H1 (cell line): ENCODE results near the gene FAM98C. TPM values are rescaled to one million over a fixed set of nuclear protein-coding genes. Genes with fewer than 3 reads are reported as not detected.

Source experiments
- CTCF ChIA-PET: fragments of 300-600 bp; sonication (Branson Sonifier 250); formaldehyde crosslinking; loops from one replicate; lab custom pipeline; 2021; ENCODE audit not compliant: partially characterized antibody; lab: Charles Lee
- POLR2A ChIA-PET: fragments of 300-600 bp; sonication (Branson Sonifier 250); formaldehyde crosslinking; loops from one replicate; lab custom pipeline; 2021; ENCODE audit warnings: inconsistent platforms; ENCODE audit not compliant: partially characterized antibody; lab: Charles Lee
- DNase-seq, 2 experiments: peaks; one replicate each; pipeline versions ENCODE4 v3.0.0 to v3.0.0-alpha.2; 2010 to 2022; ENCODE audit warnings: low spot score in 2 of 2, low read depth in 1 of 2, mixed read lengths in 1 of 2
- FAIRE-seq: peaks from 2 replicates; lab custom pipeline; 2011; peaks lifted over from hg19 to GRCh38; lab: Jason Lieb, UNC
- H2AFZ ChIP-seq: 2 replicates; pipeline ENCODE4 v1.8.1; 2012; ENCODE audit warnings: low read length, inconsistent platforms
- H2AK5ac ChIP-seq: 2 replicates; pipeline ENCODE4 v1.6.1; 2013; ENCODE audit warnings: low read depth, low read length
- H2BK120ac ChIP-seq: replicated peaks from 2 replicates; pipeline ENCODE3; 2013; ENCODE audit warnings: low read depth, low read length, inconsistent platforms
- H2BK12ac ChIP-seq: 2 replicates; pipeline ENCODE4 v1.6.1; 2013; ENCODE audit warnings: low read depth, low read length
- H2BK15ac ChIP-seq: 2 replicates; pipeline ENCODE4 v1.6.1; 2013; ENCODE audit warnings: low read length
- H2BK20ac ChIP-seq: 2 replicates; pipeline ENCODE4 v1.6.1; 2013; ENCODE audit warnings: low read length
- H2BK5ac ChIP-seq: 2 replicates; pipeline ENCODE4 v1.6.1; 2013; ENCODE audit warnings: low read depth, low read length
- H3K14ac ChIP-seq: 2 replicates; pipeline ENCODE4 v1.6.1; 2013; ENCODE audit warnings: inconsistent platforms; ENCODE audit not compliant: insufficient read length
- H3K18ac ChIP-seq: 2 replicates; pipeline ENCODE4 v1.6.1; 2013; ENCODE audit warnings: low read length; ENCODE audit errors: extremely low read depth
- H3K23ac ChIP-seq: 2 replicates; pipeline ENCODE4 v1.6.1; 2013; ENCODE audit warnings: inconsistent platforms; ENCODE audit not compliant: insufficient read length
- H3K23me2 ChIP-seq: 2 replicates; pipeline ENCODE4 v1.6.1; 2013; ENCODE audit warnings: low read depth, low read length
- H3K27ac ChIP-seq: 2 replicates; pipeline ENCODE4 v1.6.1; 2011; ENCODE audit warnings: low read depth, low read length, inconsistent platforms
- H3K27me3 ChIP-seq, 4 experiments: replicated peaks in 1 of 4; 1 replicate in 1 of 4; 2 replicates in 3 of 4; pipeline versions ENCODE4 v1.6.1 to v1.8.1; 2011 to 2013; ENCODE audit warnings: low read length in 3 of 4, mild to moderate bottlenecking in 3 of 4, inconsistent platforms in 2 of 4, mixed read lengths in 2 of 4, moderate library complexity in 1 of 4; ENCODE audit not compliant: control insufficient read depth in 3 of 4, insufficient read depth in 3 of 4; ENCODE audit errors: extremely low read depth in 1 of 4
- H3K36me3 ChIP-seq, 4 experiments: 2 replicates each; pipeline versions ENCODE4 v1.6.1 to v1.8.1; 2011 to 2013; ENCODE audit warnings: mild to moderate bottlenecking in 4 of 4, low read length in 3 of 4, moderate library complexity in 2 of 4, control low read depth in 1 of 4, inconsistent platforms in 1 of 4; ENCODE audit not compliant: insufficient read depth in 4 of 4, control insufficient read depth in 2 of 4
- H3K4ac ChIP-seq: replicated peaks from 2 replicates; pipeline ENCODE3; 2013; ENCODE audit warnings: low read length, low read depth, mixed read lengths, inconsistent platforms; ENCODE audit not compliant: insufficient read length
- H3K4me1 ChIP-seq, 4 experiments: replicated peaks in 1 of 4; 1 replicate in 1 of 4; 2 replicates in 3 of 4; pipeline versions ENCODE4 v1.6.1 to v1.8.1; 2011 to 2013; ENCODE audit warnings: low read length in 3 of 4, inconsistent platforms in 2 of 4, mixed read lengths in 1 of 4; ENCODE audit not compliant: insufficient read depth in 4 of 4, control insufficient read depth in 3 of 4
- H3K4me2 ChIP-seq, 2 experiments: 2 replicates each; pipeline versions ENCODE4 v1.6.1 to v1.8.1; 2011 to 2013; ENCODE audit warnings: low read depth in 2 of 2, low read length in 2 of 2, control low read depth in 1 of 2, inconsistent platforms in 1 of 2, mild to moderate bottlenecking in 1 of 2; ENCODE audit not compliant: insufficient read depth in 1 of 2
- H3K4me3 ChIP-seq, 4 experiments: fragments of 200-600, 300-600 bp in 1 of 4; sonication (generic), shearing (Covaris generic), sonication (Bioruptor Twin) in 1 of 4; 2 replicates each; pipeline versions ENCODE4 v1.5.1 to v1.8.1; 2011 to 2016; ENCODE audit warnings: low read length in 4 of 4, low read depth in 3 of 4, control low read depth in 2 of 4, inconsistent platforms in 2 of 4, mild to moderate bottlenecking in 2 of 4, mixed read lengths in 1 of 4, moderate library complexity in 1 of 4; ENCODE audit not compliant: insufficient read depth in 2 of 4; ENCODE audit errors: extremely low read depth in 1 of 4
- H3K56ac ChIP-seq: replicated peaks from 2 replicates; pipeline ENCODE3; 2013; ENCODE audit warnings: low read depth, mild to moderate bottlenecking, mixed read lengths, low read length, inconsistent platforms; ENCODE audit not compliant: insufficient read length
- H3K79me1 ChIP-seq: 2 replicates; pipeline ENCODE4 v1.6.1; 2013; ENCODE audit warnings: low read depth, low read length, control low read depth
- H3K79me2 ChIP-seq, 2 experiments: 2 replicates each; pipeline versions ENCODE4 v1.6.1 to v1.8.1; 2012 to 2013; ENCODE audit warnings: low read length in 2 of 2, mild to moderate bottlenecking in 2 of 2, inconsistent platforms in 1 of 2; ENCODE audit not compliant: insufficient read depth in 2 of 2, control insufficient read depth in 1 of 2
- H3K9ac ChIP-seq, 4 experiments: replicated peaks in 1 of 4; 1 replicate in 1 of 4; 2 replicates in 3 of 4; pipeline versions ENCODE4 v1.6.1 to v1.8.1; 2011 to 2013; ENCODE audit warnings: low read depth in 3 of 4, low read length in 3 of 4, control low read depth in 2 of 4, mild to moderate bottlenecking in 2 of 4, moderate library complexity in 2 of 4, inconsistent platforms in 1 of 4; ENCODE audit errors: extremely low read depth in 1 of 4
- H3K9me3 ChIP-seq, 2 experiments: 2 replicates each; pipeline versions ENCODE4 v1.6.1 to v1.8.1; 2012 to 2013; ENCODE audit warnings: mild to moderate bottlenecking in 2 of 2, moderate library complexity in 2 of 2, control low read depth in 1 of 2, inconsistent platforms in 1 of 2, low read depth in 1 of 2, low read length in 1 of 2, mixed read lengths in 1 of 2; ENCODE audit not compliant: insufficient read depth in 2 of 2
- H4K20me1 ChIP-seq, 2 experiments: replicated peaks in 1 of 2; 2 replicates each; pipeline versions ENCODE3 to v1.8.1; 2011 to 2013; ENCODE audit warnings: inconsistent platforms in 2 of 2, low read length in 2 of 2, mild to moderate bottlenecking in 1 of 2; ENCODE audit not compliant: insufficient read depth in 2 of 2, control insufficient read depth in 1 of 2
- H4K5ac ChIP-seq: 2 replicates; pipeline ENCODE4 v1.6.1; 2013; ENCODE audit warnings: low read length, low read depth, mixed read lengths, inconsistent platforms; ENCODE audit not compliant: insufficient read length
- H4K8ac ChIP-seq: 2 replicates; pipeline ENCODE4 v1.8.0; 2013; ENCODE audit warnings: mild to moderate bottlenecking, moderate library complexity, low read length, inconsistent platforms; ENCODE audit not compliant: insufficient read depth; ENCODE audit errors: extremely low read depth
- H4K91ac ChIP-seq: replicated peaks from 2 replicates; pipeline ENCODE3; 2013; ENCODE audit warnings: low read length, mixed read lengths, inconsistent platforms; ENCODE audit not compliant: insufficient read length
- E2F6 ChIP-seq: IDR thresholded peaks from 2 replicates; pipeline ENCODE4 v1.6.1; 2012; ENCODE audit warnings: inconsistent platforms
- KDM4A ChIP-seq: IDR thresholded peaks from one replicate; pipeline ENCODE4 v1.7.1; 2012; ENCODE audit warnings: low read depth, mild to moderate bottlenecking, moderate library complexity, low read length, inconsistent platforms; ENCODE audit not compliant: severe bottlenecking
- MAX ChIP-seq: IDR thresholded peaks from 2 replicates; pipeline ENCODE4 v1.6.1; 2012; ENCODE audit warnings: inconsistent platforms
- RBBP5 ChIP-seq: IDR thresholded peaks from 2 replicates; pipeline ENCODE4 v1.7.1; 2012; ENCODE audit warnings: low read depth, mild to moderate bottlenecking, inconsistent platforms, low read length, moderate library complexity, borderline replicate concordance
- SP1 ChIP-seq: IDR thresholded peaks from 2 replicates; pipeline ENCODE4 v1.6.1; 2011; ENCODE audit warnings: low read depth, low read length
- SP4 ChIP-seq: IDR thresholded peaks from 2 replicates; pipeline ENCODE4 v1.6.1; 2012; ENCODE audit warnings: low read length, inconsistent platforms
- SRF ChIP-seq: IDR thresholded peaks from 2 replicates; pipeline ENCODE4 v1.6.1; 2011; ENCODE audit warnings: mild to moderate bottlenecking, low read depth, low read length, moderate library complexity
- SUZ12 ChIP-seq: fragments of 200-600 bp; sonication (generic); IDR thresholded peaks from 2 replicates; pipeline ENCODE4 v1.6.1; 2012; ENCODE audit warnings: mild to moderate bottlenecking, inconsistent platforms, low read length, moderate library complexity, mixed read lengths
- TBP ChIP-seq: IDR thresholded peaks from 2 replicates; pipeline ENCODE4 v1.6.1; 2011; ENCODE audit warnings: low read depth, low read length, improper control_type of control experiment
- WGBS, 2 experiments: shearing (Covaris generic) in 1 of 2; methylation state at CpG; one replicate each; pipeline versions ENCODE4 v1.1.6 to v1.1.7; 2013 to 2015; ENCODE audit warnings: low lambda C conversion rate in 2 of 2, mixed read lengths in 2 of 2, inconsistent platforms in 1 of 2, low coverage in 1 of 2, missing lambda C conversion rate in 1 of 2; ENCODE audit not compliant: insufficient replicate concordance in 2 of 2, insufficient coverage in 1 of 2, insufficient read length in 1 of 2; ENCODE audit errors: extremely low coverage in 1 of 2, missing lambda C conversion rate in 1 of 2; 5-methylcytosine and 5-hydroxymethylcytosine counted together
- polyA plus RNA-seq, 7 experiments: library from polyadenylated mRNA; depleted of rRNA in 3 of 7; stranded (reverse) in 5 of 7; unstranded in 2 of 7; fragments of >200 nt in 5 of 7; fragments of 200-250 nt in 2 of 7; gene quantifications; 1 replicate in 5 of 7; 2 replicates in 1 of 7; 4 replicates in 1 of 7; pipeline versions ENCODE4 v1.2.1 to v1.2.3, GENCODE V29; 2011 to 2013; ENCODE audit warnings: missing spikeins in 2 of 7, mixed read lengths in 2 of 7
- total RNA-seq: library from RNA; stranded (reverse); fragmentation: NEBNext Ultra II Directional; extraction: Animal tissue kit (Norgen Biotek cat#: 25700); gene quantifications from 2 replicates; pipeline ENCODE4 v1.2.1, GENCODE V29; 2021

The FAM98C gene
- total and polyA plus RNA-seq, 2 of the 8 experiments (the other 6 are each of a cell fraction or from before 2014, with no cell fraction given): 6.1 to 9.4 TPM

GRCh38 chr19:38452430-38453366 lies 49.8 kb downstream of the FAM98C start:
- no peak overlapping the region for H3K23ac ChIP-seq
- peak overlapping the region; percentile 65; the same call in 1 of the 2 replicates for H2AK5ac ChIP-seq
- no peaks in the 10 kb centered on the region; the same call in 1 of the 2 replicates for H3K79me1 ChIP-seq
- CTCF ChIA-PET: interaction anchor here (0.6 to 3.1 kb wide), 6 partner anchors 12 to 108 kb away, joined by 3 to 22 read pairs (median 4); partner anchors contain the start of gene FAM98C
- DNase-seq (peak; percentile 96 to 98), FAIRE-seq (peak; percentile 36)
- peak overlapping the region; percentile 82 for H3K4ac ChIP-seq
- H3K79me2 ChIP-seq: no peaks in the 10 kb centered on the region
- H4K8ac ChIP-seq: peak overlapping the region; percentile 91
- no peak overlapping the region for H3K27ac ChIP-seq
- no peaks in the 10 kb centered on the region for H3K27me3 ChIP-seq
- H3K56ac ChIP-seq: peak overlapping the region; percentile 42
- peaks cover 0 to 5% (median 2%) of the 10 kb centered on the region in 4 experiments; a peak in 5 of 7 replicates for H3K4me1 ChIP-seq
- peak overlapping the region; percentile 72; the same call in 1 of the 2 replicates for H2BK15ac ChIP-seq
- H3K18ac ChIP-seq: peak overlapping the region; percentile 83
- H4K20me1 ChIP-seq: peaks cover 2 to 9% of the 10 kb centered on the region in 2 experiments
- H3K23me2 ChIP-seq: no peaks in the 10 kb centered on the region
- no peak overlapping the region for H4K5ac ChIP-seq
- H3K4me2 ChIP-seq: peak overlapping the region in 1 of 2 experiments; percentile 29; a peak in 1 of 4 replicates
- H2BK5ac ChIP-seq: peak overlapping the region; percentile 71; the same call in 1 of the 2 replicates
- H3K14ac ChIP-seq: no peak overlapping the region
- H3K4me3 ChIP-seq: no peak overlapping the region
- no peaks in the 10 kb centered on the region for H3K9me3 ChIP-seq
- H2BK120ac ChIP-seq: no peak overlapping the region
- H3K9ac ChIP-seq: no peak overlapping the region; a peak in 2 of 7 replicates
- peaks cover 9 to 25% (median 16%) of the 10 kb centered on the region in 4 experiments; a peak in 6 of 8 replicates for H3K36me3 ChIP-seq
- H2BK20ac ChIP-seq: peak overlapping the region; percentile 80; the same call in 1 of the 2 replicates
- no peak overlapping the region for H2AFZ ChIP-seq
- peak overlapping the region; percentile 80; the same call in 1 of the 2 replicates for H2BK12ac ChIP-seq
- H4K91ac ChIP-seq: peak overlapping the region; percentile 34
- 86% methylated on average over 24 of the region's 45 CpGs; no CpG with 5 or more reads in 1 of the 2 experiments for WGBS, 2 experiments
- TF ChIP-seq KDM4A: no peak
- TF ChIP-seq SP4: peak; percentile 93
- TF ChIP-seq TBP: 0 out of 2 replicates have a peak, but pooled peaks have one; percentile 16
- TF ChIP-seq MAX: peak; percentile 96
- TF ChIP-seq RBBP5: no peak
- TF ChIP-seq SRF: no peak
- peak; percentile 90 for TF ChIP-seq E2F6
- TF ChIP-seq SUZ12: no peak
- peak; percentile 27; the same call in 1 of the 2 replicates for TF ChIP-seq SP1
- POLR2A ChIA-PET: interaction anchor here (0.6 to 2.0 kb wide), 14 partner anchors 11 to 282 kb away, joined by 3 to 7 read pairs (median 4); partner anchors contain the start of genes FAM98C and PSMD8
